Nephron progenitor cell (in vitro differentiated cells): Measurements from ENCODE around the gene SLC12A5.

ENCODE experiments used
- DNase-seq: peaks from one replicate; pipeline ENCODE4 v3.0.0; 2021
- H3K27ac Mint-ChIP-seq: 2 replicates; pipeline ENCODE4 v1.8.0; 2021; ENCODE audit warnings: mild to moderate bottlenecking, moderate library complexity, mixed read lengths
- H3K27me3 Mint-ChIP-seq: 2 replicates; pipeline ENCODE4 v1.8.0; 2021; ENCODE audit warnings: mild to moderate bottlenecking, low read depth, mixed read lengths; ENCODE audit not compliant: poor library complexity
- H3K36me3 Mint-ChIP-seq: 2 replicates; pipeline ENCODE4 v1.8.0; 2021; ENCODE audit warnings: low read depth, mixed read lengths
- H3K4me1 Mint-ChIP-seq: 2 replicates; pipeline ENCODE4 v1.8.0; 2021; ENCODE audit warnings: mixed read lengths
- H3K4me3 Mint-ChIP-seq: 2 replicates; pipeline ENCODE4 v1.8.0; 2021; ENCODE audit warnings: mild to moderate bottlenecking, moderate library complexity, mixed read lengths
- H3K9me3 Mint-ChIP-seq: 2 replicates; pipeline ENCODE4 v1.8.0; 2021; ENCODE audit warnings: mild to moderate bottlenecking, moderate library complexity, mixed read lengths
- CTCF ChIP-seq: fragments of 200-600 bp; sonication (generic); IDR thresholded peaks from 2 replicates; pipeline ENCODE4 v1.5.0; 2021; ENCODE audit warnings: antibody characterized with exemption

SLC12A5 gene

DNA sequence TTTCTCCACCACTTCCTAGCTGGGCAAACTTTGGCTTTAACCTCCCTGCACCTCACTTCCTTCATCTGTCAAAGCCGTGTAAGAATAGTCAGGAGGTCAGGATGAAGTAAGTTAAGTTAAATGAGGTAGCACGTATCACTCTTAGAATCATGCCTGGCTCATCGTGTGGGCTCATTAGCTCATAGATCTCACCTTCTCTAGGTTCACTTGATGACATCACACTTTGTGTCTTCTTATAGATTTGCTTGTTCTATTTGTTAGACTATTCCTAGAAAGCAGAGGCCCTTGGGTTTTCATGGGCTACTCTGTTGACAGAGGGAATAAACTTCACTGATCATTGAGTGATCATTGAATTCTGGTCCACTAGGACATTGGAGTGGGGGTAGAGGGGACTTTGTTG is 72.9 kb downstream of the SLC12A5 start:
- Mint-ChIP-seq H3K4me3 (no peak overlapping the region), H3K27ac (no peak overlapping the region), H3K27me3 (peaks cover 84% of the 10 kb centered on the region), H3K9me3 (peaks cover 40% of the 10 kb centered on the region), H3K36me3 (no peaks in the 10 kb centered on the region), H3K4me1 (no peaks in the 10 kb centered on the region)
- no peak for TF ChIP-seq CTCF
- DNase-seq = no peak

DNA sequence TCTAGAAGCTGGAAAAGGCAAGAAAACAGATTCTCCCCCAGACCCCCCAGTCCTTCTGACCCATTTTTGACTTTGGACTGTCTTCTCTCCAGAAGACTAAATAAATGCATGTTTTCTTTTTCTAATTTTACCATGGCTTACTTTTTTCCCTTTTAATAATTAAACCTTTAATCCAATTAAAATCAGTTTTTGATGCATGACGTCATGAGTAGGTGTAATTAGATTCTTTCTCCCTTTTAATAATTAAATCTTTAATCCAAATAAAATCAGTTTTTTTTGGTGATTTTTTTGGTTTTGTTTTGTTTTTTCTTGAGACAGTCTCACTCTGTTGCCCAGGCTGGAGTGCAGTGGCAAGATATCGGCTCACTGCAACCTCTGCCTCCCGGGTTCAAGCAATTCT is 73.9 kb downstream of the SLC12A5 start:
- TF ChIP-seq CTCF = no peak
- H3K4me3 Mint-ChIP-seq = no peak overlapping the region
- H3K36me3 Mint-ChIP-seq = no peaks in the 10 kb centered on the region
- peaks cover 84% of the 10 kb centered on the region for H3K27me3 Mint-ChIP-seq
- DNase-seq = no peak
- no peak overlapping the region for H3K27ac Mint-ChIP-seq
- H3K9me3 Mint-ChIP-seq = peaks cover 40% of the 10 kb centered on the region
- no peaks in the 10 kb centered on the region for H3K4me1 Mint-ChIP-seq

DNA sequence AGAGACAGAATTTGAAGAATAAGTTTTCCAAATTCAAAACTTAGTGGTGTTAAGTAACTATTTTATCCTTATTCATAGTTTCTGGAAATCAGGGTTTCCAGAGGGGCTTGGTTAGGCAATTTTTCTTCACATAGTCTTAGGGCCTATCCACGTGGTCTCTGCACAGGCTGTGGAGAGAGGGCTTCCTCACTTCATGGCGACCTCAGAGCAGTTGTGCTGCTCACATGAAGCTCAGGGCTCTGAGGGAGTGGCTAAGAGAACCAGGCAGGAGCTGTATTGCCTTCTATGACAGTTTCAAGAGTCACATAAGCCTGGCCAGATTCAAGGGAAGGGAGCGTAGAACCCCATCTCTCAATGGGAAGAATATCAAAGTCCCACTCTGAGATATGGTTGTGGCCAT is 75.2 kb downstream of the SLC12A5 start:
- Mint-ChIP-seq H3K27ac (no peak overlapping the region), H3K27me3 (peaks cover 84% of the 10 kb centered on the region), H3K4me3 (no peak overlapping the region), H3K36me3 (no peaks in the 10 kb centered on the region), H3K4me1 (no peaks in the 10 kb centered on the region), H3K9me3 (peaks cover 33% of the 10 kb centered on the region)
- TF ChIP-seq CTCF = no peak
- DNase-seq = no peak

DNA sequence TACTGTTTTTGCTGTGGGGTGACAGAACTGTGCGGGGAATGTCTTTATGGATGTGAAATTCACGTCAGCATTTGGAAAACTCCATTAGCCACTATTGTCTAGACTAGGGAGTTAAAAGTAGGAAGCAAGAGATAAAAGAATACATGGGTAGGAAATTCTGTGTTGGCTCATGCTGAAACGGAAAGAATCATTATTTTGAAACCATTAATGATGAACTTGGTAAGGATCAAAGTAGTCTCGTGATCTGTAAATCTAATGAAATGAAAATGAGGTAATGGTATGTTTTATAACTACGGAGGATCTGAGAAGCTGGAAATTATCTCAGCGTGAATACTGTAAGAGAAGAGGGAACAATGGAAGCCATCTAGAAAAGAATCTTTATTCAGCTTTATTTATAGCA is 78.0 kb downstream of the SLC12A5 start:
- H3K27me3 Mint-ChIP-seq = peaks cover 74% of the 10 kb centered on the region
- no peak overlapping the region for H3K4me3 Mint-ChIP-seq
- DNase-seq = no peak
- H3K4me1 Mint-ChIP-seq = no peaks in the 10 kb centered on the region
- no peak overlapping the region for H3K27ac Mint-ChIP-seq
- peaks cover 19% of the 10 kb centered on the region for H3K9me3 Mint-ChIP-seq
- no peaks in the 10 kb centered on the region for H3K36me3 Mint-ChIP-seq
- no peak for TF ChIP-seq CTCF

GRCh38 chr20:46108435-46108841 is 79.4 kb downstream of the SLC12A5 start:
- TF ChIP-seq CTCF = no peak
- no peak overlapping the region for H3K27ac Mint-ChIP-seq
- peaks cover 69% of the 10 kb centered on the region for H3K27me3 Mint-ChIP-seq
- no peaks in the 10 kb centered on the region for H3K4me1 Mint-ChIP-seq
- peaks cover 6% of the 10 kb centered on the region for H3K9me3 Mint-ChIP-seq
- DNase-seq = no peak
- no peak overlapping the region for H3K4me3 Mint-ChIP-seq
- no peaks in the 10 kb centered on the region for H3K36me3 Mint-ChIP-seq

DNA sequence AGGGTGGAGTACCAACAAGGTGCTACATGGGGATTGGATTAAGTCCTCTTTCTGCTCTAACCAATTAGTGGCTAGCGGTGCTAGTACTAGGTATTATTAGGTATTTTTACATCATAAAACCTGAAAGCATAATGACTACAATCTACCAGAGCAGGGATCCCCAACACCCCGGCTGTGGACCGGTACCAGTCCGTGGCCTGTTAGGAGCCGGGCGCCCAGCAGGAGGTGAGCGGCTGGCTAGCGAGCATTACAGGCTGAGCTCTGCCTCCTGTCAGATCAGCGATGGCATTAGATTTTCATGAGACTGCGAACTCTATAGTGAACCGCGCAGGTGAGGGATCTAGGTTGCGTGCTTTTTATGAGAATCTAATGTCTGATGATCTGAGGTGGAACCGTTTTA is 80.0 kb downstream of the SLC12A5 start:
- H3K4me1 Mint-ChIP-seq = no peaks in the 10 kb centered on the region
- H3K36me3 Mint-ChIP-seq = no peaks in the 10 kb centered on the region
- H3K9me3 Mint-ChIP-seq = peaks cover 4% of the 10 kb centered on the region
- TF ChIP-seq CTCF = no peak
- no peak for DNase-seq
- no peak overlapping the region for H3K4me3 Mint-ChIP-seq
- peaks cover 71% of the 10 kb centered on the region for H3K27me3 Mint-ChIP-seq
- H3K27ac Mint-ChIP-seq = no peak overlapping the region
